D341Med (cell line): ENCODE results near the gene SSX4.
"Not testable (repeated sequence)": the region's sequence is repeated elsewhere in the genome, so short reads cannot be mapped to it uniquely, and the experiment has no call there.

Experiments
- DNase-seq: peaks from one replicate; pipeline ENCODE4 v3.0.0; 2012; ENCODE audit warnings: low spot score

Gene SSX4

DNA sequence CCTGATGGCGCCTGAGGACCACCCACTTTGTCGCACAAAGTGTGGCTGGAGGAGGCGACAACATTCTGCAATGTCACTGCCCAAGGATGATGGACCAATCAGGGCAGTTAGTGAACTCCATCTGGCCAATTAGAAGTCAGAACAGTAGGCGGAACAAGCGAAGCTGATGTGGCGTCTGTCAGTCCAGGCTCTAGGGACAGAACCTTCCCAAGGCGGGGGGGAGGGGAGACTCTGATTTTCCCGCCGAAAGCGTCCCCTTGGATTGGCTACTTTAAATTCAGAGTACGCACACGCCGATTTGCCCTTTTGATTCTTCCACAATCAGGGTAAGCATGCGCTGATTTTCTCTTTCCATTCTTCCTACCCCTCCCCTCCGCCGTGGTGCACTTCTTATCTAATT is at the start of gene SSX4:
Gene SSX4, plus strand, starts transcription at position 301 of the 400 bp plus-strand sequence. CDS start 515 bp downstream, outside the sequence.
- DNase-seq, result not testable (repeated sequence)

DNA sequence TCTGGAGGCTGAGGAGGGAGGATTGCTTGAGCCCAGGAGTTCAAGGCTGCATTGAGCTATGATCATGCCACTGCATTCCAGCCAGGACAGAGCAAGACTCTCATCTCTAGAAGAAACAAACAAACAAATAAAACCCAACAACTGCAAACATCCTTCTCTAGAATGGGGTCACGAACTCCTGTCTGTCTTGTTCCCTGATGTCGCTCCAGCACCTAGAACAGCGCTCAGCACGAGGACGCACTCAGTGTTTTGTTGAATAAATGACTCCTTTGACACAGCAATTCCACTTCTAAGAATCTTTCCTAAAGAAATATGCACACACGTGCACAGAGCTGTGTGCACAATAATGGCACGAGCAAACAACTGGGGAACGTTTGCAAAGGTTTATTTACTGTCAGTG is 37.3 kb upstream of the SSX4 start:
- DNase-seq, result not testable (repeated sequence)

DNA sequence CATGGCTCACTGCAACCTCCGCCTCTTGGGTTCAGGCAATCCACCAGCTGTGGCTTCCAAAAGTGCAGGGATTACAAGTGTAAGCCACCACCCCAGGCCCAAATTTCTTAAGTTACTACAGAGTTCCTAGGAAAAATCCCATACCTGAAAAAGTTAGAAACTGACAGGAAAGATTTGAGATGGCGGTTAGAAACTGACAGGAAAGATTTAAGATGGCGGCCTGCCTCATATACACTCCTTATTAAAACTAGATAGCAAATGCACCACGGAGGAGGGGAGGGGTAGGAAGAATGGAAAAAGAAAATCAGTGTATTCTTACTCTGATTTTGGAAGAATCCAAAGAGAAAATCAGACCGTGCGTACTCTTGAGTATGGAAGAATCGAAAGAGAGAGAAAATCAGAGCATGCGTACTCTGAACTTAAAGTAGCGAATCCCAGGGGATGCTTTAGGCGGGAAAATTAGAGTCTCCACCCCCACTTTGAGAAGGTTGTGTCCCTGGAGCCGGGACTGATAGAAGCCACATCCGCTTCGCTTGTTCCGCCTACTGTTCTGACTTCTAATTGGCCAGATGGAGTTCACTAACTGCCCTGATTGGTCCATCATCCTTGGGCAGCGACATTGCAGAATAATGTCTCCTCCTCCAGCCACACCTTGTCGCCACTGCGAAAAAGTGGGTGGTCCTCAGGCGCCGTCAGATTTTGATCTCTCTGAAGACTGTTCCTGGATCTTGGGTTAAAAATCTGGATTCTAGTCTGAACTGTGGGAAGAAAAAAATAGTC is 26.8 kb upstream of the SSX4 start, which contains the start of gene SSX3:
Gene SSX3, minus strand, starts transcription at position 389 of the 780 bp plus-strand sequence. CDS start 1,454 bp downstream, outside the sequence.
- not testable (repeated sequence) for DNase-seq

GRCh38 chrX:48357681-48358080 is 25.7 kb upstream of the SSX4 start:
- DNase-seq, result no peak

- not testable (repeated sequence) for DNase-seq
These were observed 24.1 kb upstream of the SSX4 start for GRCh38 chrX:48359281-48359680.

DNA sequence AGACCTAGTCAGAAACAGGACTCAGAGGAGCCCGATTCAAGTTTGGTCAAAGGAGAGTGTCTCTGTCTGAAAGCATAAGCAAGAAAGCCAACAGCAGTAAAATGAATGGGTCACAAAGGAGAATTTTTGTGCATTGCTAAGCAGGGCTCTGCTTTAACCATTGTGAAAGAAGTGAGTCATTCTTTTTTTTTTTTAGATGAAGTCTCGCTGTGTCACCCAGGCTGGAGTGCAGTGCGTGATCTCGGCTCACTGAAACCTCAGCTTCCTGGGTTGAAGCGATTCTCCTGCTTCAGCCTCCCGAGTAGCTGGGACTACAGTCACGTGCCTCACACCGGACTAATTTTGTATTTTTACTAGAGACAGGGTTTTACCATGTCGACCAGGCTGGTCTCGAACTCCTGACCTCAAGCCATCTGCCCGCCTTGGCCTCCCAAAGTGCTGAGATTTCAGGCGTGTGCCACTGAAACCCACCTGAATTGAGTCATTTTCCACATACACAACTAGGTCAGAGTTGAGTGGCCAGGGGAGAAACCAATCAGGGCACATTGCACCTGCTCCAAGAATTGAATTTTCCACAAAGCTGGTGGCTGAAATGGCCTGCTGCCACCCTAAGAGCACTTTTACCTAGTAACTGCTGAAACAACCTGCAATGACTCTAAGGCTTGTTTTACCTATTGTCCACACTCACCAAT is 15.5 kb upstream of the SSX4 start:
- DNase-seq, result not testable (repeated sequence)

- not testable (repeated sequence) for DNase-seq
These were observed 12.9 kb upstream of the SSX4 start for GRCh38 chrX:48370408-48370807.

DNA sequence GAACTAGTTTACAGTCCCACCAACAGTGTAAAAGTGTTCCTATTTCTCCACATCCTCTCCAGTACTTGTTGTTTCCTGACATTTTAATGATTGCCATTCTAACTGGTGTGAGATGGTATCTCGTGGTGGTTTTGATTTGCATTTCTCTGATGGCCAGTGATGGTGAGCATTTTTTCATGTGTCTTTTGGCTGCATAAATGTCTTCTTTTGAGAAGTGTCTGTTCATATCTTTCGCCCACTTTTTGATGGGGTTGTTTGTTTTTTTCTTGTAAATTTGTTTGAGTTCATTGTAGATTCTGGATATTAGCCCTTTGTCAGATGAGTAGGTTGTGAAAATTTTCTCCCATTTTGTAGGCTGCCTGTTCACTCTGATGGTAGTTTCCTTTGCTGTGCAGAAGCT is 13.6 kb downstream of the SSX4 start:
- not testable (repeated sequence) for DNase-seq

DNA sequence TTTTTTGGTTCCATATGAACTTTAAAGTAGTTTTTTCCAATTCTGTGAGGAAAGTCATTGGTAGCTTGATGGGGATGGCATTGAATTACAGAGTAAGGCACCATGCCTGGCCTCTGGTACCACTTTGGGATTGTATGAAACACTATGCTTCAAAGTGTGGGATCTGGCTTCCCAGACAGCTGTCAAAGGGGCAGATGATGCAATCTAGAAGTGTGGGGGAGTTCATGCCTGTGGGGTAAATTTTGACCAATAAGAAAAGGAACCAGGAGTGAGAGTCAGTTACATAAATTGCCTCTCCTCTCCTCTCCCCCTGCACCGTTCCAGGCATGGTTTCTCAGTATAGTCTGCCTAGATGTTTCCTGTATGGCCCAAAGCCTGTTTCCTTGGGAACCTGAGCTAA is 14.5 kb downstream of the SSX4 start:
- DNase-seq, result not testable (repeated sequence)

- not testable (repeated sequence) for DNase-seq
These were observed 28.5 kb downstream of the SSX4 start, which contains the start of gene SSX4B for GRCh38 chrX:48411860-48412259. Gene SSX4B (minus strand): TSS chrX:48411960. CDS start chrX:48411372, 588 bp downstream.

- not testable (repeated sequence) for DNase-seq
These were observed 43.8 kb downstream of the SSX4 start for GRCh38 chrX:48427027-48427716.

GRCh38 chrX:48429606-48430005 is 46.3 kb downstream of the SSX4 start:
- DNase-seq, result not testable (repeated sequence)

DNA sequence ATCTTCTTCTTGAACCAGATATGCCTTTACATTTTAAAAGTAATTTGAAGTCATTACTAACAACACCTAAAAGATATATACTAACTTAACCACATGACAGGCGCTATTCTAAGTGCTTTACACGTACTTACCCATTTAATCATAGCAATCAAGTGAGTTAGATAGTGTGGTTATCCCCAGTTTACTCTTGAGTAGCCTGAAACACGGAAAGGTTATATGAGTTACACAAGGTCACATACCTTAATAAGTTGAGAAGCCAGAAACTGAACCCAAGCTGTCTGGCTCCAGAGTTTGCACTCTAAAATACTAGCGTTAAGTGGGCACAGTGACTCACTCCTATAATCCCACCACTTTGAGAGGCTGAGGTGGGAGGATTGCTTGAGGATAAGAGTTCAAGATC is 46.8 kb downstream of the SSX4 start:
- not testable (repeated sequence) for DNase-seq

DNA sequence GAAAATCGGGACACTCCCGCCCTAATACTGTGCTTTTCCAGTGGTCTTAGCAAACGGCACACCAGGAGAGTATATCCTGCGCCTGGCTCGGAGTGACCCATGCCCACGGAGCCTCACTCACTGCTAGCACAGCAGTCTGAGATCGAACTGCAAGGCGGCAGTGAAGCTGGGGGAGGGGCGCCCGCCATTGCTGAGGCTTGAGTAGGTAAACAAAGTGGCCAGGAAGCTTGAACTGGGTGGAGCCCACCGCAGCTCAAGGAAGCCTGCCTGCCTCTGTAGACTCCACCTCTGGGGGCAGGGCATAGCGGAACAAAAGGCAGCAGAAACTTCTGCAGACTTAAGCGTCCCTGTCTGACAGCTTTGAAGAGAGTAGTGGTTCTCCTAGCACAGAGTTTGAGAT is 50.4 kb downstream of the SSX4 start:
- not testable (repeated sequence) for DNase-seq
